Loucy (cell line): ENCODE data around the gene HOXD11.

Source experiments
- H2AFZ ChIP-seq: fragments of 200-600 bp; sonication (generic); 2 replicates; pipeline ENCODE4 v1.6.0; 2016; ENCODE audit warnings: antibody characterized with exemption, mild to moderate bottlenecking, low read length, moderate library complexity
- H3F3A ChIP-seq: fragments of 200-600 bp; 2 replicates; pipeline ENCODE4 v1.6.0; 2016; ENCODE audit warnings: antibody characterized with exemption, low read depth, mild to moderate bottlenecking
- H3K27me3 ChIP-seq: fragments of 200-600 bp; sonication (generic); 2 replicates; pipeline ENCODE4 v1.6.1; 2014; ENCODE audit warnings: low read length, mild to moderate bottlenecking; ENCODE audit not compliant: insufficient read depth, poor library complexity, severe bottlenecking
- H3K36me3 ChIP-seq: fragments of 200-600 bp; sonication (generic); 2 replicates; pipeline ENCODE4 v1.6.1; 2016; ENCODE audit warnings: low read length; ENCODE audit not compliant: insufficient read depth
- H3K4me1 ChIP-seq: fragments of 200-600 bp; sonication (generic); 2 replicates; pipeline ENCODE4 v1.5.1; 2014; ENCODE audit warnings: low read length, mild to moderate bottlenecking; ENCODE audit not compliant: insufficient read depth, poor library complexity, severe bottlenecking
- H3K4me2 ChIP-seq: fragments of 200-600 bp; sonication (generic); 2 replicates; pipeline ENCODE4 v1.6.0; 2014; ENCODE audit warnings: antibody characterized with exemption, low read length, low read depth, mild to moderate bottlenecking; ENCODE audit not compliant: poor library complexity, severe bottlenecking
- H3K4me3 ChIP-seq: fragments of 200-600 bp; sonication (generic); 2 replicates; pipeline ENCODE4 v1.5.1; 2014; ENCODE audit warnings: low read length, mild to moderate bottlenecking, mixed read lengths; ENCODE audit not compliant: poor library complexity, severe bottlenecking
- H3K79me2 ChIP-seq: fragments of 200-600 bp; sonication (generic); 2 replicates; pipeline ENCODE4 v1.6.1; 2014; ENCODE audit warnings: low read length; ENCODE audit not compliant: insufficient read depth
- H3K9ac ChIP-seq: fragments of 200-600 bp; sonication (generic); 2 replicates; pipeline ENCODE4 v1.6.0; 2014; ENCODE audit warnings: mild to moderate bottlenecking, low read depth, low read length, moderate library complexity; ENCODE audit not compliant: poor library complexity, severe bottlenecking
- H3K9me2 ChIP-seq: fragments of 200-600 bp; sonication (generic); replicated peaks from 2 replicates; pipeline ENCODE4 v1.6.1; 2016; ENCODE audit warnings: low read depth, low read length, mixed read lengths
- H3K9me3 ChIP-seq: fragments of 200-600 bp; sonication (generic); 2 replicates; pipeline ENCODE4 v1.6.1; 2014; ENCODE audit warnings: mild to moderate bottlenecking, antibody characterized with exemption, low read length, low read depth; ENCODE audit not compliant: insufficient read depth
- H4K20me1 ChIP-seq: fragments of 200-600 bp; sonication (generic); 2 replicates; pipeline ENCODE4 v1.6.0; 2014; ENCODE audit warnings: antibody characterized with exemption, low read length, mild to moderate bottlenecking; ENCODE audit not compliant: insufficient read depth, poor library complexity, severe bottlenecking
- EZH2phosphoT487 ChIP-seq: fragments of 200-600 bp; IDR thresholded peaks from 2 replicates; pipeline ENCODE4 v1.6.1; 2018; ENCODE audit warnings: antibody characterized with exemption, mild to moderate bottlenecking, moderate library complexity, borderline replicate concordance
- TF ChIP-seq, protein P1 (sequence below): fragments of 200-600 bp; sonication (generic); conservative IDR thresholded peaks from 2 replicates; pipeline ENCODE4 v1.5.1; 2014; ENCODE audit warnings: mild to moderate bottlenecking, antibody characterized with exemption, low read length

The HOXD11 gene

DNA sequence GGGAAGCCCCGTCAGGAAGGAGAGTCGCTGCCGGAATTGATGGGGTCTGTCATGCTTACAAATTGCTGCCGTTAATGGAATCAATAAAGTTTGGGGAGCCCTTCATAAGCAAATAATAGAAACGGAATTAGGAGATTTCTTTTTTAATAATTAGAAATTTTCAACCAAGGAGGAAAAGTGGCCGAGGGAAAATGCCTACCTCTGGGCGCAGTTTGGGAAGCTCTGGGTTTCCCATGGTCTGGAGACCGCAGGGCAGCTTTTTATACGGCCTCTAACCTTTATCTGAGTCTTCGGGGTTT lies 24.6 kb upstream of the HOXD11 start:
- Histone ChIP-seq H3K4me1 (no peaks in the 10 kb centered on the region), H3F3A (no peaks in the 10 kb centered on the region), H4K20me1 (no peaks in the 10 kb centered on the region), H3K4me2 (no peak overlapping the region), H2AFZ (no peak overlapping the region), H3K9me3 (no peaks in the 10 kb centered on the region), H3K79me2 (no peaks in the 10 kb centered on the region), H3K27me3 (no peaks in the 10 kb centered on the region), H3K9me2 (no peaks in the 10 kb centered on the region), H3K9ac (no peak overlapping the region), H3K4me3 (no peak overlapping the region), H3K36me3 (no peaks in the 10 kb centered on the region)
- no peak for TF ChIP-seq EZH2phosphoT487
- TF ChIP-seq, protein P1, sequence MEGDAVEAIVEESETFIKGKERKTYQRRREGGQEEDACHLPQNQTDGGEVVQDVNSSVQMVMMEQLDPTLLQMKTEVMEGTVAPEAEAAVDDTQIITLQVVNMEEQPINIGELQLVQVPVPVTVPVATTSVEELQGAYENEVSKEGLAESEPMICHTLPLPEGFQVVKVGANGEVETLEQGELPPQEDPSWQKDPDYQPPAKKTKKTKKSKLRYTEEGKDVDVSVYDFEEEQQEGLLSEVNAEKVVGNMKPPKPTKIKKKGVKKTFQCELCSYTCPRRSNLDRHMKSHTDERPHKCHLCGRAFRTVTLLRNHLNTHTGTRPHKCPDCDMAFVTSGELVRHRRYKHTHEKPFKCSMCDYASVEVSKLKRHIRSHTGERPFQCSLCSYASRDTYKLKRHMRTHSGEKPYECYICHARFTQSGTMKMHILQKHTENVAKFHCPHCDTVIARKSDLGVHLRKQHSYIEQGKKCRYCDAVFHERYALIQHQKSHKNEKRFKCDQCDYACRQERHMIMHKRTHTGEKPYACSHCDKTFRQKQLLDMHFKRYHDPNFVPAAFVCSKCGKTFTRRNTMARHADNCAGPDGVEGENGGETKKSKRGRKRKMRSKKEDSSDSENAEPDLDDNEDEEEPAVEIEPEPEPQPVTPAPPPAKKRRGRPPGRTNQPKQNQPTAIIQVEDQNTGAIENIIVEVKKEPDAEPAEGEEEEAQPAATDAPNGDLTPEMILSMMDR: no peak

- Histone ChIP-seq H3K27me3 (no peaks in the 10 kb centered on the region), H3K9me3 (no peaks in the 10 kb centered on the region), H3F3A (no peaks in the 10 kb centered on the region), H3K79me2 (no peaks in the 10 kb centered on the region), H3K9me2 (no peaks in the 10 kb centered on the region), H3K4me1 (no peaks in the 10 kb centered on the region), H3K9ac (no peak overlapping the region), H3K4me2 (no peak overlapping the region), H3K4me3 (no peak overlapping the region), H4K20me1 (no peaks in the 10 kb centered on the region), H3K36me3 (no peaks in the 10 kb centered on the region), H2AFZ (no peak overlapping the region)
- TF ChIP-seq, protein P1: no peak
- TF ChIP-seq EZH2phosphoT487: no peak
Observed at GRCh38 chr2:176082824-176083751, 24.0 kb upstream of the HOXD11 start.

GRCh38 chr2:176083796-176084261 lies 23.3 kb upstream of the HOXD11 start, which contains the start of gene EVX2:
Gene EVX2 (minus strand): TSS chr2:176083962. CDS start chr2:176083776, 186 bp downstream.
- Histone ChIP-seq H3K4me3 (no peak within 1 kb of the TSS), H3F3A (no peaks in the 10 kb centered on the region), H3K36me3 (no peaks in the 10 kb centered on the region), H2AFZ (no peak within 1 kb of the TSS), H3K9ac (no peak within 1 kb of the TSS), H3K27me3 (no peaks in the 10 kb centered on the region), H4K20me1 (no peaks in the 10 kb centered on the region), H3K9me3 (no peaks in the 10 kb centered on the region), H3K4me2 (no peak within 1 kb of the TSS), H3K79me2 (no peaks in the 10 kb centered on the region), H3K4me1 (no peaks in the 10 kb centered on the region), H3K9me2 (no peaks in the 10 kb centered on the region)
- TF ChIP-seq, protein P1: no peak
- TF ChIP-seq EZH2phosphoT487: no peak
